ENCODE results near the gene CAPN2.

Gene CAPN2

DNA sequence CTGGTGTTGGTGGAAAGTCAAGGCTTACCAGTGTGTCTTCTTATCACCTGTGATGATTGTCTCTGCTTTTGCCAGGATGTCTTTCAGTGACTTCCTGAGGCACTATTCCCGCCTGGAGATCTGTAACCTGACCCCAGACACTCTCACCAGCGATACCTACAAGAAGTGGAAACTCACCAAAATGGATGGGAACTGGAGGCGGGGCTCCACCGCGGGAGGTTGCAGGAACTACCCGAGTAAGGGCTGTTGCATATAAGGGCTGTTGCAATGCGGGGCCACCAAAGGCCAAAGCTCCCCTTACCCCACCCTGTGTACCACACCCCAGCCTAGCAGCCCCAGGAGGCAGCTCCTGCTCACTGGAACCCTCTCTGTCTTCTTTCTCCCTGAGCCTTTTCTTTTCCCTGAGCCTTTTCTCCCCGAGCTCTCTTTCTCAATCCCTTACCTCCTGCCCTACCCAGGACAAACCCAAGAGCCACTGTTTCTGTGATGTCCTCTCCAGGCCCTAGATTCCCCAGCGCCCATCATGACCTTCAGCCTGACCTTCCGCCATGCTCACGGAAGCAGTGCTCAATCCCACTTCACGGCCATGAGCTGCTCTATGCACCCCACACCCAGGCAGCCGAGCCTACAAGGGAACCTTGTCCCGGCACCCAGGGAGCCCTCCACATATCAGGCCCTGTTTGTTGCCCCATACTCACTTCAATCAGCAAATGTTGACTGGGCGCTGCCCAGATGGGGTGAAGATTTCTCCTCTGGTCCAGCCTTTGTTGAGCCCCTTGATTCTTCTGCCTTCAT lies 40.6 kb downstream of the CAPN2 start (continued):
- TF ChIP-seq, protein P1, sequence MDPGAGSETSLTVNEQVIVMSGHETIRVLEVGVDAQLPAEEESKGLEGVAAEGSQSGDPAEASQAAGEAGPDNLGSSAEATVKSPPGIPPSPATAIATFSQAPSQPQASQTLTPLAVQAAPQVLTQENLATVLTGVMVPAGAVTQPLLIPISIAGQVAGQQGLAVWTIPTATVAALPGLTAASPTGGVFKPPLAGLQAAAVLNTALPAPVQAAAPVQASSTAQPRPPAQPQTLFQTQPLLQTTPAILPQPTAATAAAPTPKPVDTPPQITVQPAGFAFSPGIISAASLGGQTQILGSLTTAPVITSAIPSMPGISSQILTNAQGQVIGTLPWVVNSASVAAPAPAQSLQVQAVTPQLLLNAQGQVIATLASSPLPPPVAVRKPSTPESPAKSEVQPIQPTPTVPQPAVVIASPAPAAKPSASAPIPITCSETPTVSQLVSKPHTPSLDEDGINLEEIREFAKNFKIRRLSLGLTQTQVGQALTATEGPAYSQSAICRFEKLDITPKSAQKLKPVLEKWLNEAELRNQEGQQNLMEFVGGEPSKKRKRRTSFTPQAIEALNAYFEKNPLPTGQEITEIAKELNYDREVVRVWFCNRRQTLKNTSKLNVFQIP (CRISPR knock-in tag; IDR thresholded peaks at IDR 0.05; ENCODE audit: borderline replicate concordance, low read depth) = no peak
- TF ChIP-seq ARNTL (CRISPR knock-in tag; IDR thresholded peaks at IDR 0.05; ENCODE audit: borderline replicate concordance, low read depth) (no peak), OSR1 (CRISPR knock-in tag; IDR thresholded peaks at IDR 0.05) (no peak), GLIS3 (CRISPR knock-in tag; IDR thresholded peaks at IDR 0.05) (no peak), PATZ1 (CRISPR knock-in tag; IDR thresholded peaks at IDR 0.05; ENCODE audit: borderline replicate concordance) (no peak), TOX (CRISPR knock-in tag; IDR thresholded peaks at IDR 0.05; ENCODE audit: borderline replicate concordance) (no peak)

DNA sequence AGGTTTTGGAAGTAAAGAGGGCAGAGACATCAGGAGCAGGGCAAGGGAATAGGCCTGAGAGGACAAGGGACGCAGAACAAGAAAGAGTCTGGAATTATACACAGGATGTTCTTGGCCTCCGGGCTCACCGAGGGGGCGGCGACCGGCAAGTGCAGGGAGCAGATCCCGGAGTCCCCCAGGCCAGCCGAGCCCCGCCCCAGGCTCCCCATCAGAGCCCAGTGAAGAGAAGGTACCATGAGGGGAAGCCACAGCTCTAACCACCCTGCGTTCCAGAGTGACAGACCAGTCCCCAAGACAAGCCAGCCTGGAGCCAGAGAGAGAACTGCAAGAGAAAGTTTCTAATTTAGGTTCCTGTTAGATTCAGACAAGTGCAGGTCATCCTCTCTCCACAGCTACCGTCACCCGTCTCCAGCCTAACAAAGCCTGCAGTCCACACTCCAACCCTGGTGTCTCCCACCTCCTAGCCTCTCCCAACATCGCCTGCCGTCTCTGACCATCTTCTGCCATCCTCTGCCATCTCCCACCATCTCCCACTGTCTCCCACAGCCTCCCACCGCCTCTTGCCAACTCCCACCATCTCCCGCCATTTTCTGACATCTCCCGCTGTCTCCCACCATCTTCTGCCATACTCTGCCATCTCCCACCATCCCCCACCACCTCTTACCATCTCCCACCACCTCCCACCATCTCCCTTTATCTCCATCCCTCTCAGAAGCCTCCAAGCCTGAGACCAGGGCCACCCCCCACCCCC lies 42.5 kb downstream of the CAPN2 start:
- no peak for ATAC-seq

GRCh38 chr1:223755432-223755792 lies 43.1 kb downstream of the CAPN2 start:
- TF ChIP-seq ZFP3 (CRISPR knock-in tag; IDR thresholded peaks at IDR 0.05) (no peak), GLIS3 (CRISPR knock-in tag; IDR thresholded peaks at IDR 0.05) (no peak), ZNF8 (CRISPR knock-in tag; IDR thresholded peaks at IDR 0.05) (no peak), BACH2 (CRISPR knock-in tag; IDR thresholded peaks at IDR 0.05; ENCODE audit: borderline replicate concordance) (no peak), ZC3H10 (CRISPR knock-in tag; IDR thresholded peaks at IDR 0.05) (no peak), TCF4 (CRISPR knock-in tag; IDR thresholded peaks at IDR 0.05; ENCODE audit: borderline replicate concordance) (no peak), RARB (CRISPR knock-in tag; IDR thresholded peaks at IDR 0.05) (no peak), ZFP30 (CRISPR knock-in tag; IDR thresholded peaks at IDR 0.05) (no peak), OSR1 (CRISPR knock-in tag; IDR thresholded peaks at IDR 0.05) (no peak)
- TF ChIP-seq, protein P2, sequence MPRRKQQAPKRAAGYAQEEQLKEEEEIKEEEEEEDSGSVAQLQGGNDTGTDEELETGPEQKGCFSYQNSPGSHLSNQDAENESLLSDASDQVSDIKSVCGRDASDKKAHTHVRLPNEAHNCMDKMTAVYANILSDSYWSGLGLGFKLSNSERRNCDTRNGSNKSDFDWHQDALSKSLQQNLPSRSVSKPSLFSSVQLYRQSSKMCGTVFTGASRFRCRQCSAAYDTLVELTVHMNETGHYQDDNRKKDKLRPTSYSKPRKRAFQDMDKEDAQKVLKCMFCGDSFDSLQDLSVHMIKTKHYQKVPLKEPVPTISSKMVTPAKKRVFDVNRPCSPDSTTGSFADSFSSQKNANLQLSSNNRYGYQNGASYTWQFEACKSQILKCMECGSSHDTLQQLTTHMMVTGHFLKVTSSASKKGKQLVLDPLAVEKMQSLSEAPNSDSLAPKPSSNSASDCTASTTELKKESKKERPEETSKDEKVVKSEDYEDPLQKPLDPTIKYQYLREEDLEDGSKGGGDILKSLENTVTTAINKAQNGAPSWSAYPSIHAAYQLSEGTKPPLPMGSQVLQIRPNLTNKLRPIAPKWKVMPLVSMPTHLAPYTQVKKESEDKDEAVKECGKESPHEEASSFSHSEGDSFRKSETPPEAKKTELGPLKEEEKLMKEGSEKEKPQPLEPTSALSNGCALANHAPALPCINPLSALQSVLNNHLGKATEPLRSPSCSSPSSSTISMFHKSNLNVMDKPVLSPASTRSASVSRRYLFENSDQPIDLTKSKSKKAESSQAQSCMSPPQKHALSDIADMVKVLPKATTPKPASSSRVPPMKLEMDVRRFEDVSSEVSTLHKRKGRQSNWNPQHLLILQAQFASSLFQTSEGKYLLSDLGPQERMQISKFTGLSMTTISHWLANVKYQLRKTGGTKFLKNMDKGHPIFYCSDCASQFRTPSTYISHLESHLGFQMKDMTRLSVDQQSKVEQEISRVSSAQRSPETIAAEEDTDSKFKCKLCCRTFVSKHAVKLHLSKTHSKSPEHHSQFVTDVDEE (CRISPR knock-in tag; IDR thresholded peaks at IDR 0.05) = no peak
- no peak for ATAC-seq

More for the DNA sequence above, 42.5 kb downstream of the CAPN2 start:
- TF ChIP-seq ZNF8 (CRISPR knock-in tag; IDR thresholded peaks at IDR 0.05) = no peak

DNA sequence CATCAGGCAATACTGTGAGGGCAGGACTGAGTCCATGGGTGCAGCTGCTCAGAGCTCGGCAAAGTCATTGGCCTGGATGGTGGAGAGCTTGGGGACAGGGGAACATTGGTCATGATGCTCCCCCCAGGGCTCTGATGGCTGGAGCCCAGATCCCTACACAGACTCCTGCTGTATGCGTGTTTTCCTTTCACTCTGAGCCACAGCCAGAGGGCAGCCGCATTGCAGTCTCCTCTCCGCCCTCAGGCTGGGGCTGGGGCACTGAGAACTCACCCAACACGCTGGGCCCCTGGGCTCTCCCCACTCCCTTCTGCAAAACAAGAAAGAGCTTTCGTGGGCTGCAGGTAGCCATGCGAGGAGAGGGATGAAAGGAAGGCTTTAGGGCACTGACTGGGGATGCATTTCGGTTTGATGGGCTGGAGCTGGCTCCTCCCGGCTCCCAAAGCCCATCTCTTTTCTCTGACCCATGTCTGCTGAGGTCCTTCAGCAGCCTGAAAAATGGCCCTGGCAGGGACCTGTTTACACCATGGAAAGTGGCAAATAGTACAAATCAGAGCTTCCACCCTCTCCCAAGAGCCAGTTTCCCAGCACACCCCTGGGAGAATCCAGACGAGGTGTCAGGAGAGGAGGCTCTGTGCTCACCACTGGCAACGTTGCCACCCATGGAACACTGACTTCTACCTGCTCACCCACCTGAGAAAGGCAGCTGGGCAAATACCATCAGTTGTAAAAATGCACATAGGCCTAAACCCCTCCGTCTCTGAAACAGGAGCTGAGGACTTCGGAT lies 43.8 kb downstream of the CAPN2 start:
- TF ChIP-seq ZFP30 (CRISPR knock-in tag; IDR thresholded peaks at IDR 0.05) = no peak
- TF ChIP-seq ZNF8 (CRISPR knock-in tag; IDR thresholded peaks at IDR 0.05) = no peak
- no peak for TF ChIP-seq ZC3H10 (CRISPR knock-in tag; IDR thresholded peaks at IDR 0.05)
- no peak for TF ChIP-seq SNAI2 (CRISPR knock-in tag; IDR thresholded peaks at IDR 0.05)
- ATAC-seq = no peak

GRCh38 chr1:223756806-223757700 lies 44.7 kb downstream of the CAPN2 start:
- ATAC-seq = no peak
- TF ChIP-seq TCF4 (CRISPR knock-in tag; IDR thresholded peaks at IDR 0.05; ENCODE audit: borderline replicate concordance) (no peak), PPARA (CRISPR knock-in tag; IDR thresholded peaks at IDR 0.05; ENCODE audit: borderline replicate concordance) (no peak), ZC3H10 (CRISPR knock-in tag; IDR thresholded peaks at IDR 0.05) (no peak), RARB (CRISPR knock-in tag; IDR thresholded peaks at IDR 0.05) (no peak), ZFP30 (CRISPR knock-in tag; IDR thresholded peaks at IDR 0.05) (no peak), OSR1 (CRISPR knock-in tag; IDR thresholded peaks at IDR 0.05) (no peak), ESRRG (CRISPR knock-in tag; IDR thresholded peaks at IDR 0.05) (no peak), TOX (CRISPR knock-in tag; IDR thresholded peaks at IDR 0.05; ENCODE audit: borderline replicate concordance) (no peak), CSDC2 (CRISPR knock-in tag; IDR thresholded peaks at IDR 0.05) (no peak)
- TF ChIP-seq, protein P2 (CRISPR knock-in tag; IDR thresholded peaks at IDR 0.05) = no peak

Data from SK-N-SH treated with all-trans-retinoic acid at 6 μM for 48 hours (cell line).